ENCODE results near the gene TTC23. TPM values are rescaled to one million over a fixed set of nuclear protein-coding genes. Genes with fewer than 3 reads are reported as not detected.

Gene TTC23
- total and polyA plus RNA-seq, 9 of the 15 experiments (the other 6 are each of a cell fraction or from before 2014, with no cell fraction given) = 0.41 to 4.5 (median 2.5) TPM

DNA sequence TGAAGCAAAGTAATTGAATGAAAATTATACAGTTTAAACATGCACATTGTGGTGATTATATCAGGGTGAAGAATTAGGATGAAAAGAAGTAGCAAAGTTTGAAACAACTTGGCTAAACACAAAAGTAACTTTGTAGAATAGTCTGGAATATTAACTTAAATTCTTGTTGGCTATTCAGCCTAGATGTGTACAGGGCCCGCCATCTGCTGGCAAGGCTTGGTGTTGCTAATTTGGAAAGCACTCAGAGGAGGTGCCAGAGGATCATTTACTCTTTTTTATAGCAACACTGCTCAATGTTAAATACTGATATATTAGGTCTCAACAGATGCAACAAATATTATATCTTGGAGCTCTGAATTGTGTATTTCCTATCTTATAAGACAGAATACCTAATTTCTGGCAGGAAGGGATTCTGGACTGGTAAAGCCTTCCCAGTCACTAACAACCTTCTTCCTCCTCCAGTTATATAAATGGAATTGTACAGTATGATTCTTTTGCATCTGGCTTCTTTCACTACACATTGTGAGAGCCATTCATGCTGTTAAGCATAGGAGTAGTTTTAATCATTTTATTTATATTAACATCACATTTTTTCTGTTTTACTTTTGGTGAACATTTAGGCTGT lies 36.1 kb downstream of the TTC23 start (continued):
- TF ChIP-seq, protein P1, sequence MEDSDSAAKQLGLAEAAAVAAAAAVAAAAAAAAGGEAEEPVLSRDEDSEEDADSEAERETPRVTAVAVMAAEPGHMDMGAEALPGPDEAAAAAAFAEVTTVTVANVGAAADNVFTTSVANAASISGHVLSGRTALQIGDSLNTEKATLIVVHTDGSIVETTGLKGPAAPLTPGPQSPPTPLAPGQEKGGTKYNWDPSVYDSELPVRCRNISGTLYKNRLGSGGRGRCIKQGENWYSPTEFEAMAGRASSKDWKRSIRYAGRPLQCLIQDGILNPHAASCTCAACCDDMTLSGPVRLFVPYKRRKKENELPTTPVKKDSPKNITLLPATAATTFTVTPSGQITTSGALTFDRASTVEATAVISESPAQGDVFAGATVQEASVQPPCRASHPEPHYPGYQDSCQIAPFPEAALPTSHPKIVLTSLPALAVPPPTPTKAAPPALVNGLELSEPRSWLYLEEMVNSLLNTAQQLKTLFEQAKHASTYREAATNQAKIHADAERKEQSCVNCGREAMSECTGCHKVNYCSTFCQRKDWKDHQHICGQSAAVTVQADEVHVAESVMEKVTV (CRISPR knock-in tag; IDR thresholded peaks at IDR 0.05) = 0 out of 2 replicates have a peak, but pooled peaks have one; percentile 32
- TF ChIP-seq RAD21 (CRISPR knock-in tag; conservative IDR thresholded peaks at IDR 0.05 in 1 of 2, IDR thresholded peaks at IDR 0.05 in 1 of 2) = peak; percentile 77 to 91

DNA sequence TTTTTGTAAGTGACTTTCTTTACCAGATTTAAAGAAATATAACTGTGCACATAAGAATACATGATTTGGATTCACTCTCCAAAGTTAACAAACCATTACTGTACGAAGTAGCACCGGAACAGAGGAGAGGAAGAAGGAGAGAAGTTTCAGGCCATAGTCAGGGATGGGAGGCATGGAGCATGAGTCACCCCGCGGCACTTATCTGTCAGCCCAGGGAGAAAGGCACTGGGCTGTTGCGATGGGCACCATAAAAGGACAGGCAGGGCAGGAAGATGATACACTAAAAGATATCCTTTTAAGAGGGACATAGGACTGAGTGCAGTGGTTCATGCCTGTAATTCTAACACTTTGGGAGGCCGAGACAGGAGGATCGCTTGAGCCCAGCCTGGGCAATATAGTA lies 37.0 kb downstream of the TTC23 start:
- ATAC-seq (no peak; the same call in 2 of the 3 replicates), DNase-seq (ENCODE audit: extremely low read depth in 1 of 4, low spot score in 3 of 4) (peak in 1 of 4 experiments; percentile 27), FAIRE-seq (no peak)
- Histone ChIP-seq H3K36me3 (ENCODE audit: control insufficient read depth, insufficient read depth, low read length) (no peaks in the 10 kb centered on the region), H3K9me1 (ENCODE audit: control insufficient read depth, insufficient read depth, low read length) (no peaks in the 10 kb centered on the region), H3K9ac (ENCODE audit: insufficient read depth in 1 of 2, low read depth in 2 of 2, low read length in 2 of 2) (no peak overlapping the region), H3K9me3 (replicated peaks; ENCODE audit: control insufficient read depth, insufficient read depth, low read depth, low read length) (no peaks in the 10 kb centered on the region), H3K4me3 (no peak overlapping the region), H4K20me1 (replicated peaks; ENCODE audit: control insufficient read depth, insufficient read depth, low read length) (no peaks in the 10 kb centered on the region), H2AFZ (ENCODE audit: low read depth, low read length) (no peak overlapping the region), H3K27me3 (ENCODE audit: control insufficient read depth in 2 of 2, insufficient read depth in 2 of 2, low read length in 2 of 2) (no peaks in the 10 kb centered on the region), H3K4me1 (replicated peaks in 1 of 2; ENCODE audit: control insufficient read depth in 2 of 2, insufficient read depth in 2 of 2, low read length in 2 of 2) (no peaks in the 10 kb centered on the region), H3K27ac (ENCODE audit: extremely low read depth, low read depth, low read length) (no peak overlapping the region), H3K79me2 (ENCODE audit: control insufficient read depth, insufficient read depth, low read length) (no peaks in the 10 kb centered on the region), H3K4me2 (ENCODE audit: insufficient read depth, low read length) (no peak overlapping the region)
- ChIA-PET CTCF (ENCODE audit: low intra/inter-chr PET ratio) (interaction anchor here (2.6 kb wide), 2 partner anchors 108 to 111 kb away, joined by 14 to 19 read pairs; partner anchors contain the start of gene SYNM), POLR2A (interaction anchor here (0.5 kb wide), 1 partner anchor 9 kb away, joined by 3 read pairs; no protein-coding TSS in a partner anchor)
- intact Hi-C loops (cut with micrococcal nuclease) (loop anchor here (5.0 kb wide), 1 partner anchor 40 kb away; no protein-coding TSS in a partner anchor), in situ Hi-C loops (cut with MboI) (loop anchor here (5.0 kb wide), 1 partner anchor 110 kb away; no protein-coding TSS in a partner anchor)
- TF ChIP-seq JUND (IDR thresholded peaks at IDR 0.05; ENCODE audit: borderline replicate concordance, low read depth, low read length) (peak; percentile 71), JUND (tag; IDR thresholded peaks at IDR 0.05; ENCODE audit: borderline replicate concordance, low read depth, low read length) (peak; percentile 61; the same call in 1 of the 3 replicates), ZNF444 (CRISPR knock-in tag; IDR thresholded peaks at IDR 0.05) (no peak), FOSL1 (tag; conservative IDR thresholded peaks at IDR 0.05) (peak; percentile 83)
- TF ChIP-seq, protein P2, sequence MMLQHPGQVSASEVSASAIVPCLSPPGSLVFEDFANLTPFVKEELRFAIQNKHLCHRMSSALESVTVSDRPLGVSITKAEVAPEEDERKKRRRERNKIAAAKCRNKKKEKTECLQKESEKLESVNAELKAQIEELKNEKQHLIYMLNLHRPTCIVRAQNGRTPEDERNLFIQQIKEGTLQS (IDR thresholded peaks at IDR 0.05) = peak; percentile 23; the same call in 1 of the 2 replicates
- TF ChIP-seq, protein P2 (CRISPR knock-in tag; conservative IDR thresholded peaks at IDR 0.05) = no peak
- BruUV-seq (replicated peaks) = no TSS peak
- 18% methylated on average over 7 of the region's 7 CpGs for WGBS (ENCODE audit: insufficient coverage, low coverage, missing lambda C conversion rate)

Data from K562 (cell line).